ENCODE measurements around the gene PCSK2.

- TF ChIP-seq, protein P1, sequence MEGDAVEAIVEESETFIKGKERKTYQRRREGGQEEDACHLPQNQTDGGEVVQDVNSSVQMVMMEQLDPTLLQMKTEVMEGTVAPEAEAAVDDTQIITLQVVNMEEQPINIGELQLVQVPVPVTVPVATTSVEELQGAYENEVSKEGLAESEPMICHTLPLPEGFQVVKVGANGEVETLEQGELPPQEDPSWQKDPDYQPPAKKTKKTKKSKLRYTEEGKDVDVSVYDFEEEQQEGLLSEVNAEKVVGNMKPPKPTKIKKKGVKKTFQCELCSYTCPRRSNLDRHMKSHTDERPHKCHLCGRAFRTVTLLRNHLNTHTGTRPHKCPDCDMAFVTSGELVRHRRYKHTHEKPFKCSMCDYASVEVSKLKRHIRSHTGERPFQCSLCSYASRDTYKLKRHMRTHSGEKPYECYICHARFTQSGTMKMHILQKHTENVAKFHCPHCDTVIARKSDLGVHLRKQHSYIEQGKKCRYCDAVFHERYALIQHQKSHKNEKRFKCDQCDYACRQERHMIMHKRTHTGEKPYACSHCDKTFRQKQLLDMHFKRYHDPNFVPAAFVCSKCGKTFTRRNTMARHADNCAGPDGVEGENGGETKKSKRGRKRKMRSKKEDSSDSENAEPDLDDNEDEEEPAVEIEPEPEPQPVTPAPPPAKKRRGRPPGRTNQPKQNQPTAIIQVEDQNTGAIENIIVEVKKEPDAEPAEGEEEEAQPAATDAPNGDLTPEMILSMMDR (IDR thresholded peaks at IDR 0.05; ENCODE audit: poor library complexity) = no peak
- TF ChIP-seq EZH2 (IDR thresholded peaks at IDR 0.05; ENCODE audit: borderline replicate concordance) (no peak), EZH2phosphoT487 (IDR thresholded peaks at IDR 0.05; ENCODE audit: low read depth, severe bottlenecking, unreplicated experiment) (no peak)
Observed at GRCh38 chr20:17525650-17526049, 298.8 kb downstream of the PCSK2 start.
